ENCODE results near the gene MKRN1. TPM values are rescaled to one million over a fixed set of nuclear protein-coding genes. Genes with fewer than 3 reads are reported as not detected.

The MKRN1 gene
- total RNA-seq, 1 donor from 2014 or later, result 95.7 TPM

DNA sequence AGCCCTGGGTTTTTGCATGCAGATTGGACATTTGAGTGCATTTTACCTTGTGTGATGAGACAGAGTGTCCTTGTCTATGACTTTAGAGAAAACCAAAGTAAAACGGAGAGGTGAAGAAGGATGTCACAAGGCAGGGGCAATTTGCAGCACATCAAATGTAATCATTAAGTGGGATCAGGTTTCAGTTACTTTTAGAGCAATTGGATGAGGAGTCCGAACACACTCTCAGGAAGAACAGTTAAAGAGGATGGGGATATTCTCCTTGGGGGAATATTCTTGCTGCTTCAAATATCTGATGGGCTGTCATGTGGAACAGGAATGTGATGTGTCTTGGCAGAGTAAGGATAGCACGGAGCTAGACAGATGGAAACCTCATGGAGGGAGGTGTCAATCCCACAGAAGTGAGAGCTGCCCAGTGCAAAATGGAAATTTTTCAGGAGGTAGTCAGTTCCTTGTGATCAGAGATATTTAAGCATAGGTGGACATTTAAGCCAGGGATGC is 74.7 kb downstream of the MKRN1 start:
- no peak for TF ChIP-seq EZH2 (IDR thresholded peaks at IDR 0.05; ENCODE audit: insufficient read depth, low read length)
- TF ChIP-seq, protein P1, sequence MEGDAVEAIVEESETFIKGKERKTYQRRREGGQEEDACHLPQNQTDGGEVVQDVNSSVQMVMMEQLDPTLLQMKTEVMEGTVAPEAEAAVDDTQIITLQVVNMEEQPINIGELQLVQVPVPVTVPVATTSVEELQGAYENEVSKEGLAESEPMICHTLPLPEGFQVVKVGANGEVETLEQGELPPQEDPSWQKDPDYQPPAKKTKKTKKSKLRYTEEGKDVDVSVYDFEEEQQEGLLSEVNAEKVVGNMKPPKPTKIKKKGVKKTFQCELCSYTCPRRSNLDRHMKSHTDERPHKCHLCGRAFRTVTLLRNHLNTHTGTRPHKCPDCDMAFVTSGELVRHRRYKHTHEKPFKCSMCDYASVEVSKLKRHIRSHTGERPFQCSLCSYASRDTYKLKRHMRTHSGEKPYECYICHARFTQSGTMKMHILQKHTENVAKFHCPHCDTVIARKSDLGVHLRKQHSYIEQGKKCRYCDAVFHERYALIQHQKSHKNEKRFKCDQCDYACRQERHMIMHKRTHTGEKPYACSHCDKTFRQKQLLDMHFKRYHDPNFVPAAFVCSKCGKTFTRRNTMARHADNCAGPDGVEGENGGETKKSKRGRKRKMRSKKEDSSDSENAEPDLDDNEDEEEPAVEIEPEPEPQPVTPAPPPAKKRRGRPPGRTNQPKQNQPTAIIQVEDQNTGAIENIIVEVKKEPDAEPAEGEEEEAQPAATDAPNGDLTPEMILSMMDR (IDR thresholded peaks at IDR 0.05; ENCODE audit: insufficient read depth, low read depth, low read length), result no peak
- H3K4me1 Mint-ChIP-seq (ENCODE audit: low read depth, unreplicated experiment), result peaks cover 17% of the 10 kb centered on the region
- H3K36me3 Mint-ChIP-seq (ENCODE audit: low read depth, unreplicated experiment), result no peaks in the 10 kb centered on the region
- H2AFZ ChIP-seq (ENCODE audit: low read depth, low read length), result no peak overlapping the region
- FAIRE-seq, result no peak
- peak overlapping the region; percentile 75 for H3K4me3 Mint-ChIP-seq (ENCODE audit: unreplicated experiment)
- peaks cover 10% of the 10 kb centered on the region for H3K4me1 ChIP-seq (ENCODE audit: insufficient read depth, low read length)
- no peaks in the 10 kb centered on the region for H3K9me3 ChIP-seq (ENCODE audit: insufficient read depth, low read depth, low read length)
- H3K27ac ChIP-seq (ENCODE audit: low read depth, low read length), result no peak overlapping the region
- H3K79me2 ChIP-seq (ENCODE audit: insufficient read depth, low read length), result no peaks in the 10 kb centered on the region
- H3K4me3 ChIP-seq (ENCODE audit: insufficient read depth, low read depth, low read length), result no peak overlapping the region
- H3K9me3 Mint-ChIP-seq (ENCODE audit: unreplicated experiment), result peaks cover 4% of the 10 kb centered on the region
- H3K4me2 ChIP-seq (ENCODE audit: low read length), result peak overlapping the region; percentile 79
- no peak overlapping the region for H3K9ac ChIP-seq (ENCODE audit: low read length)
- peaks cover 9% of the 10 kb centered on the region for H3K27me3 Mint-ChIP-seq (ENCODE audit: low read depth, unreplicated experiment)
- no peaks in the 10 kb centered on the region for H4K20me1 ChIP-seq (ENCODE audit: insufficient read depth, low read length)
- DNase-seq (ENCODE audit: low read depth), result peak; percentile 5
- H3K27ac Mint-ChIP-seq (ENCODE audit: unreplicated experiment), result no peak overlapping the region
- H3K36me3 ChIP-seq (ENCODE audit: insufficient read depth, low read length), result no peaks in the 10 kb centered on the region
- peaks cover 11% of the 10 kb centered on the region for H3K27me3 ChIP-seq (ENCODE audit: insufficient read depth, low read length)

DNA sequence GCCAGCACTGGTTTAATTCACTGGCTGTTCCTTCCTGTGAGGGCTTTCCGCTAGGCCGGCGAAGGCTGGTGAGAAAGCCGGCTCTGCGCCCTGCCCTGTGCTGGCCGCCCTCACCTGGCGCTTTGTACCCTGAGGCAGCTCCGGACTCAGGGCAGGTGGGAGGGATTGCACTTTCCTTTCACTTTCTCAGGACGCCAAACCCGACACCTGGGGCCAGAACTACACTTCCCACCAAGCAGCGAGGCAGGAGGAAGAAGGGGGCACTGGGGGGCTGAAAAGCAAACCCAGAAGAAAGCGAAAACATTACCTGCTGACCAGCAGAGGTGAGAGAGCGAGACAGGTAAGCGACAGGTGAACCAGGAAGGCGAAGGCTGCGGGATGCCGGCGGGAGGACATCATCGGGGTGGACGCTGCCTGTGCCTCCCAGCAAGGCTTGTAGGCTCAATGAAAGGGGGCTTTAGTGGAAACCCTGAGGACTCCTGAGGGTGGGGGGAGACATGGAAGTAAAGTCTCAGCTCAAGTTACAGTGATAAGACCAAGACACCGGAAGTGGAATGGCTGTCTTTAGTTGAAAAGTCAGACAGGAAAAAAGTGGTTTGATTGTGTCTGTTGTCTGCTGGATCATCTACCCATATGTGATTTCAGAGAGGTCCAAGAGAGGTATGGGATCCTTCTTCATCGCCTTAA is 75.3 kb downstream of the MKRN1 start, which contains the start of gene RAB19:
Gene RAB19 (plus strand): TSS at position 181 of the 687 bp plus-strand sequence. CDS start 3,589 bp downstream, outside the sequence.
- H2AFZ ChIP-seq (ENCODE audit: low read depth, low read length), result peak within 1 kb of the TSS; percentile 65
- H4K20me1 ChIP-seq (ENCODE audit: insufficient read depth, low read length), result no peaks in the 10 kb centered on the region
- H3K9ac ChIP-seq (ENCODE audit: low read length), result no peak within 1 kb of the TSS
- no peak within 1 kb of the TSS for H3K27ac ChIP-seq (ENCODE audit: low read depth, low read length)
- peaks cover 4% of the 10 kb centered on the region for H3K9me3 Mint-ChIP-seq (ENCODE audit: unreplicated experiment)
- FAIRE-seq, result no peak
- DNase-seq (ENCODE audit: low read depth), result no peak
- H3K27me3 ChIP-seq (ENCODE audit: insufficient read depth, low read length), result peaks cover 14% of the 10 kb centered on the region
- peaks cover 10% of the 10 kb centered on the region for H3K4me1 ChIP-seq (ENCODE audit: insufficient read depth, low read length)
- H3K27ac Mint-ChIP-seq (ENCODE audit: unreplicated experiment), result no peak within 1 kb of the TSS
- peak within 1 kb of the TSS; percentile 75 for H3K4me3 Mint-ChIP-seq (ENCODE audit: unreplicated experiment)
- TF ChIP-seq EZH2 (IDR thresholded peaks at IDR 0.05; ENCODE audit: insufficient read depth, low read length), result no peak
- TF ChIP-seq, protein P1 (IDR thresholded peaks at IDR 0.05; ENCODE audit: insufficient read depth, low read depth, low read length), result no peak
- H3K4me2 ChIP-seq (ENCODE audit: low read length), result peak within 1 kb of the TSS; percentile 79
- peaks cover 9% of the 10 kb centered on the region for H3K27me3 Mint-ChIP-seq (ENCODE audit: low read depth, unreplicated experiment)
- peak within 1 kb of the TSS; percentile 20 for H3K4me3 ChIP-seq (ENCODE audit: insufficient read depth, low read depth, low read length)
- H3K9me3 ChIP-seq (ENCODE audit: insufficient read depth, low read depth, low read length), result no peaks in the 10 kb centered on the region
- H3K36me3 Mint-ChIP-seq (ENCODE audit: low read depth, unreplicated experiment), result no peaks in the 10 kb centered on the region
- peaks cover 17% of the 10 kb centered on the region for H3K4me1 Mint-ChIP-seq (ENCODE audit: low read depth, unreplicated experiment)
- H3K36me3 ChIP-seq (ENCODE audit: insufficient read depth, low read length), result no peaks in the 10 kb centered on the region
- no peaks in the 10 kb centered on the region for H3K79me2 ChIP-seq (ENCODE audit: insufficient read depth, low read length)

Other genes with a start within 250 kb of the MKRN1 start
- 68.2 and 71.0 TPM in 2 replicates for gene SLC37A3, start 81.0 kb downstream of the MKRN1 start, total RNA-seq
- 0.50 TPM in 1 of 2 replicates, not detected in the other for gene RAB19, start 75.4 kb downstream of the MKRN1 start, total RNA-seq
- gene DENND2A, start 161.3 kb upstream of the MKRN1 start, total RNA-seq, result 41.7 and 42.1 TPM in 2 replicates
- 11.5 and 12.4 TPM in 2 replicates for gene ADCK2, start 193.4 kb upstream of the MKRN1 start, total RNA-seq
- 218 and 254 TPM in 2 replicates for gene NDUFB2, start 217.2 kb upstream of the MKRN1 start, total RNA-seq

Data from astrocyte (in vitro differentiated cells and primary cell).